Upper lobe of left lung (tissue), 4 donors: ENCODE measurements around the gene GRIA3.

Source experiments
- POLR2AphosphoS5 ChIP-seq, 2 donors: sonication (generic); formaldehyde crosslinking; IDR thresholded peaks; one replicate each; pipeline ENCODE4 v1.5.1; 2017; ENCODE audit warnings: antibody characterized with exemption in 2 of 2
- TF ChIP-seq, protein P1 (sequence below), 6 experiments: fragments of 450-650 bp in 4 of 6; fragments of 200-600 bp in 2 of 6; sonication (generic) in 2 of 6; IDR thresholded peaks; one replicate each; pipeline ENCODE4 v1.5.1; 2016 to 2019; ENCODE audit warnings: antibody characterized with exemption in 6 of 6

DNA sequence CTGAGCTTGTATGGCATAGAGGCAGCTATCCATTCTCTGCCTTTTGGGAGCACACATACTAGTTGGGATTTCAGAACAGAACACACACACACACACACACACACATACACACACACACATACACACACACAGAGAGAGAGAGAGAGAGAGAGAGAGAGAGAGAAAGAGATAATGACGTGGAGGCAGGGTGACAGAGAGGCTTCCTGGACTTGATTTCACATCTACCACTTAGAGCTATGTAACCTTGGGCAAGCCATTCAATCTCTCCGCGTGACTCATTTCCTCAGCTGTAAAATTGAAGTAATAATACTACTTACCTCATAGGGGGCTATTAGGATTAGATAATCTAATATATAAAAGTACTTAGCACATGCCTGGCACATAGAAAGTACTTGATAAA, 12.3 kb upstream of the GRIA3 start:
- TF ChIP-seq, protein P1, sequence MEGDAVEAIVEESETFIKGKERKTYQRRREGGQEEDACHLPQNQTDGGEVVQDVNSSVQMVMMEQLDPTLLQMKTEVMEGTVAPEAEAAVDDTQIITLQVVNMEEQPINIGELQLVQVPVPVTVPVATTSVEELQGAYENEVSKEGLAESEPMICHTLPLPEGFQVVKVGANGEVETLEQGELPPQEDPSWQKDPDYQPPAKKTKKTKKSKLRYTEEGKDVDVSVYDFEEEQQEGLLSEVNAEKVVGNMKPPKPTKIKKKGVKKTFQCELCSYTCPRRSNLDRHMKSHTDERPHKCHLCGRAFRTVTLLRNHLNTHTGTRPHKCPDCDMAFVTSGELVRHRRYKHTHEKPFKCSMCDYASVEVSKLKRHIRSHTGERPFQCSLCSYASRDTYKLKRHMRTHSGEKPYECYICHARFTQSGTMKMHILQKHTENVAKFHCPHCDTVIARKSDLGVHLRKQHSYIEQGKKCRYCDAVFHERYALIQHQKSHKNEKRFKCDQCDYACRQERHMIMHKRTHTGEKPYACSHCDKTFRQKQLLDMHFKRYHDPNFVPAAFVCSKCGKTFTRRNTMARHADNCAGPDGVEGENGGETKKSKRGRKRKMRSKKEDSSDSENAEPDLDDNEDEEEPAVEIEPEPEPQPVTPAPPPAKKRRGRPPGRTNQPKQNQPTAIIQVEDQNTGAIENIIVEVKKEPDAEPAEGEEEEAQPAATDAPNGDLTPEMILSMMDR (IDR thresholded peaks at IDR 0.05), result no peak
- TF ChIP-seq POLR2AphosphoS5 (IDR thresholded peaks at IDR 0.05), result no peak
